GM19023 (cell line): ENCODE measurements around the gene FOXD4.
"Not testable (repeated sequence)": the region's sequence is repeated elsewhere in the genome, so short reads cannot be mapped to it uniquely, and the experiment has no call there.

Source experiments
- ATAC-seq: cut with Tn5 transposase; IDR thresholded peaks from one replicate; pipeline ENCODE4 v1.9.1; 2021; ENCODE audit warnings: mild to moderate bottlenecking, moderate library complexity; ENCODE audit not compliant: unreplicated experiment

The FOXD4 gene

DNA sequence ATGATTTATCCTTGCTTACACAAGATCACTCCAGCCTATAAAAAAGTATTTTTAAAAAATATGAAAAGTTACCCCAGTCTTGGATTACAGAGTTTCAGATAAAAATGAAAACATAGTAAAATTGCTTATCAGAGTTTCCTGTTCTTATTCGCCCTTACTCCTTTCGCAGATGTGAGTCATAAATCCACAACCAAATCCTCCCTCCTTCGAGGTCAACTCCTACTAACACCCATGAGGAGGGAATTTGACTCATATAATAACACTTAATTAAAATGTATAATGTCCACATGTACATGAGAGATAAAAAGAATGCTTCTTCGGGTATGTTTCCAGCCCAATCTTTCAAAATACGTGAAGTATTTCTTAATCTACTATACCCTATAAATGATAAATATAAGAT is 23.9 kb downstream of the FOXD4 start:
- not testable (repeated sequence) for ATAC-seq

- not testable (repeated sequence) for ATAC-seq
These were observed 24.3 kb downstream of the FOXD4 start for GRCh38 chr9:93909-94308.

- not testable (repeated sequence) for ATAC-seq
These were observed 27.4 kb downstream of the FOXD4 start for GRCh38 chr9:90851-91250.

GRCh38 chr9:88396-89037 is 29.7 kb downstream of the FOXD4 start:
- peak; percentile 89 for ATAC-seq

DNA sequence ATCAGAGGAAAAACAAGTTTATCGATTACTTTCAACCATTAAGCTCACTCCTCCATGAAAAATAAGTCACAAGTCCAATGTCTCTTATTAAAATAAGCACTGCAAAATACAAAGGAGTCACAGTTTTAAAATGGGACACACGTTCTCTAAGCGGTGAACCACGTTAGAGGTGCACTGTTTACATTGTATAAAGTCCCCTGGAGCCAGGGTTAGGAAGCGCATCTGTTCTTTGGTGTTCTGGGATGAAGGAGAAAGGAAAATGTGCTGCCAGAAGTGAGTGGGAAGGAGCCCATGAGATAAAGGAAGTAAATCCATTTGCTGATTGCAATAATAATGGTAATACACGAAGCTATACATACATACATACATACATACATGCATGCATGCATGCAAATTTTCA is 30.4 kb downstream of the FOXD4 start:
- not testable (repeated sequence) for ATAC-seq

DNA sequence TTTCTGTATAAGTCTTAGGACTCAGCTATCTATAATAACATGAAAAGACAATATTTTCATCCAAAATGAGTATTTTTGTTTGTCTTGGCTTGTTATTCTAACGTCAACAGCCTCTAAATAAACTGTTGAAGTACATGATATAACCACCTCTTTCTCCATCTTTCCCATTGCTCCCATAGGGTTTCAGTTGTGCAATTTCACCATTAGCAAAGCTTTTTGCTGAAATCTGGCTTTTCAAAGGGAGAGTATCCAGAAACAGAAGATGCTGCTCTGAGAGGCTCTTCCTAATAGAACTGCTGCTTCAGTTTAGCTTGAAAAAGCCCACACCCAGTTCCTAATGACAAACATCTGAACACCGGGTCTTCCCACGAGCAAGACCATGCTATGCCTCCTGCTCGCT is 31.1 kb downstream of the FOXD4 start:
- ATAC-seq = not testable (repeated sequence)

DNA sequence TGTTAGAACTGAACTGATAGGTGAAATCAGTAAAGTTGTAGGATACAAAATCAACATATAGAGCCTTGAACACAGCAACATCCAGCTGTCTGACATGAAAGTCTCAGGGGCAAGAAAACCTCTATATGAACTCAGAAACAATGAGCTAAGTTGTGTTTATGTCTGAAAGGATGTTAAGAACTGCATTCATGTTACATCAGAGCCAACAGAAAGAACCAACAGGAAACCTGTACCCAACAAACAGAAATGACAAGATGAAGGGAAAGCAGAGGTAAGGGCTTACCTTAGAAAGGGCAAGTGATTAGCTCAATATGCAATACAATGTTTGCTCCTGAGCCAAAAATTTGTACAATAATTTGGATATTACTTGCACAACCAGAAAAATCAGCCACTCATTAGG is 31.5 kb downstream of the FOXD4 start:
- ATAC-seq = not testable (repeated sequence)

DNA sequence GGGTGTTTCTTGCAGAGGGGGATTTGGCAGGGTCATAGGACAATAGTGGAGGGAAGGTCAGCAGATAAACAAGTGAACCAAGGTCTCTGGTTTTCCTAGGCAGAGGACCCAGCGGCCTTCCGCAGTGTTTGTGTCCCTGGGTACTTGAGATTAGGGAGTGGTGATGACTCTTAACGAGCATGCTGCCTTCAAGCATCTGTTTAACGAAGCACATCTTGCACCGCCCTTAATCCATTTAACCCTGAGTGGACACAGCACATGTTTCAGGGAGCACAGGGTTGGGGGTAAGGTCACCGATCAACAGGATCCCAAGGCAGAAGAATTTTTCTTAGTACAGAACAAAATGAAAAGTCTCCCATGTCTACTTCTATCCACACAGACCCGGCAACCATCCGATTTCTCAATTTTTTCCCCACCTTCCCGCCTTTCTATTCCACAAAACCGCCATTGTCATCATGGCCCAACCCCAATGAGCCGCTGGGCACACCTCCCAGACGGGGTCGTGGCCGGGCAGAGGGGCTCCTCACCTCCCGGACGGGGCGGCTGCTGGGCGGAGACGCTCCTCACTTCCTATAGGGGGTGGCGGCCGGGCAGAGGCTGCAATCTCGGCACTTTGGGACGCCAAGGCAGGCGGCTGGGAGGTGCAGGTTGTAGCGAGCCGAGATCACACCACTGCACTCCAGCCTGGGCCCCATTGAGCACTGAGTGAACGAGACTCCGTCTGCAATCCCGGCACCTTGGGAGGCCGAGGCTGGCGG is 35.1 kb downstream of the FOXD4 start:
- ATAC-seq = not testable (repeated sequence)

GRCh38 chr9:78333-78732 is 39.9 kb downstream of the FOXD4 start:
- not testable (repeated sequence) for ATAC-seq

DNA sequence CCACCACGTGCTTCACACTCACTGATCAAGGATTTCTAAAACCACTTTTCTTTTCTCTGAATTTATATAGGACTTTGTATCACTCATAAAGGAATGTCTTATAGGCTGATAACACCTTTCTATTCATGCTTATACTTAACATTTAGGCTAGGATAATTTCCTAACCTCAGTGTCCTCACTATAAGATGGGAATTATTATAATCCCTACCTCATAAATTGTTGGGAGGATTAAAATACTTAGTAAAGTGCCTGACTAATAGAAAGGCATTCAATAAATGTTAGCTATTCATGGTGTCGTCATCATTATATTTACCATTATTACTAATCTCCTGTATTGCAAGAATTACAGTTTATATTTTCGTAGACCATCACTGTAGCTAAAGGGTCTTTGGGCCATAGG is 41.8 kb downstream of the FOXD4 start:
- not testable (repeated sequence) for ATAC-seq

DNA sequence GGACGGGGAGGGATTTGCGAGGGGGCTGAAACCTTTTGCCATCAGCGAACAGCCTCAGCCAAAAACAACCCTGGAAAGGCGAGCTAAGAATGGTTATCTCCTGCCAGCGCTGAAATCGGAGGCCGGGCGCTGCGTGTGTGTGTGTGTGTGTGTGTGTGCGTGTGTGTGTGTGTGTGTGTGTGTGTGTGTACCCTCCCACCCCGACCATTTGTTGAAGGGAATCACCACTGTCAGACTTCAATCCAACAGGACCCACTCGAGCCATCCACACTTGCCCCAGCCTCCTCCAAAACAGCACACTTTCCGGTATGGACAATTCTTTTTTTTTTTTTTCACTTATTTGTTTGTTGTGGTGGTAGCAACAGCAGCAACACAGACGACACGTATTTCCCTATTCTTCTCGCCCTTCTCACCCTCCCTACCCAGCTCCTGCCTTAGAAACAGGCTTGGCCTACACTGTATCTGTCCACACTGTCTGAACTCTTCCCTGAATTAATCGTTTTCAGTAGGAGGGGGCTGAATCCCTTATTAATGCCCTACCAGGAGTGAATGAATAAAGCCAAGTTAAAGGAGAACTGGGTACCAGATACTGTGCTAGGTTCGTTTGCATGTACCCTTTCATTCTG is 44.2 kb downstream of the FOXD4 start:
- ATAC-seq = not testable (repeated sequence)

GRCh38 chr9:73076-73899 is 44.9 kb downstream of the FOXD4 start:
- ATAC-seq = not testable (repeated sequence)
